K562 (cell line): ENCODE measurements around the gene COL23A1. TPM values are rescaled to one million over a fixed set of nuclear protein-coding genes. Genes with fewer than 3 reads are reported as not detected.

ENCODE experiments used
- ATAC-seq: fragments of 200-7000 bp; cut with Tn5 transposase; 3 replicates; pipeline ENCODE4 v1.9.1; 2020; ENCODE audit warnings: moderate library complexity
- BruUV-seq: library from RNA; stranded (reverse); fragments of 400-500 nt; replicated peaks from 2 replicates; lab custom pipeline; 2021; lab: Mats Ljungman, UMichigan
- CTCF ChIA-PET: fragments of 300-600 bp; formaldehyde crosslinking; extraction: SDS; loops from one replicate; lab custom pipeline; 2021; ENCODE audit warnings: low intra/inter-chr PET ratio; lab: Yijun Ruan, JAX
- POLR2A ChIA-PET: fragments of 300-600, 350-650 bp; sonication (Branson Sonifier 250); formaldehyde crosslinking; extraction: SDS; loops from one replicate; lab custom pipeline; 2021; ENCODE audit warnings: antibody characterized with exemption, inconsistent platforms; lab: Yijun Ruan, JAX
- DNase-seq, 4 experiments: peaks; one replicate each; pipeline versions ENCODE4 v3.0.0 to v3.0.0-alpha.2; 2011 to 2018; ENCODE audit warnings: low spot score in 3 of 4, mixed read lengths in 3 of 4; ENCODE audit errors: extremely low read depth in 1 of 4
- FAIRE-seq: peaks from 2 replicates; lab custom pipeline; 2011; peaks lifted over from hg19 to GRCh38; lab: Jason Lieb, UNC
- H2AFZ ChIP-seq: 2 replicates; pipeline ENCODE4 v1.6.0; 2011; ENCODE audit warnings: low read depth, low read length, control low read depth, inconsistent platforms
- H3K27ac ChIP-seq: fragments of 200-600 bp; 3 replicates; pipeline ENCODE4 v1.8.0; 2011; ENCODE audit warnings: low read depth, mild to moderate bottlenecking, control low read depth, inconsistent platforms, low read length, moderate library complexity, mixed read lengths; ENCODE audit errors: extremely low read depth
- H3K27me3 ChIP-seq, 2 experiments: fragments of 300-600 bp in 1 of 2; 2 replicates in 1 of 2; 3 replicates in 1 of 2; pipeline versions ENCODE4 v1.6.0 to v1.8.0; 2011; ENCODE audit warnings: inconsistent platforms in 2 of 2, low read length in 2 of 2, mild to moderate bottlenecking in 1 of 2, mixed read lengths in 1 of 2, moderate library complexity in 1 of 2; ENCODE audit not compliant: control insufficient read depth in 2 of 2, insufficient read depth in 2 of 2
- H3K36me3 ChIP-seq: fragments of 300-600 bp; 3 replicates; pipeline ENCODE4 v1.8.0; 2011; ENCODE audit warnings: mild to moderate bottlenecking, low read length, inconsistent platforms; ENCODE audit not compliant: control insufficient read depth, insufficient read depth
- H3K4me1 ChIP-seq, 2 experiments: fragments of 200-600 bp in 1 of 2; replicated peaks in 1 of 2; 2 replicates in 1 of 2; 3 replicates in 1 of 2; pipeline versions ENCODE4 v1.5.1 to v1.8.0; 2011; ENCODE audit warnings: inconsistent platforms in 2 of 2, low read length in 2 of 2, mild to moderate bottlenecking in 1 of 2, mixed read lengths in 1 of 2, moderate library complexity in 1 of 2; ENCODE audit not compliant: control insufficient read depth in 2 of 2, insufficient read depth in 2 of 2
- H3K4me2 ChIP-seq: 2 replicates; pipeline ENCODE4 v1.6.1; 2011; ENCODE audit warnings: low read length, control low read depth, inconsistent platforms, mixed read lengths; ENCODE audit not compliant: insufficient read depth
- H3K4me3 ChIP-seq: fragments of 200-600 bp; sonication (generic), shearing (Covaris generic); 2 replicates; pipeline ENCODE4 v1.5.1; 2016; ENCODE audit warnings: control low read depth, inconsistent platforms
- H3K79me2 ChIP-seq: fragments of 200-600 bp; 3 replicates; pipeline ENCODE4 v1.8.0; 2011; ENCODE audit warnings: low read length, inconsistent platforms; ENCODE audit not compliant: control insufficient read depth, insufficient read depth
- H3K9ac ChIP-seq, 2 experiments: 2 replicates each; pipeline versions ENCODE4 v1.6.0 to v1.6.1; 2011; ENCODE audit warnings: low read depth in 2 of 2, low read length in 2 of 2, control low read depth in 1 of 2, inconsistent platforms in 1 of 2, mild to moderate bottlenecking in 1 of 2, mixed read lengths in 1 of 2; ENCODE audit not compliant: insufficient read depth in 1 of 2
- H3K9me1 ChIP-seq: one replicate; pipeline ENCODE4 v1.6.0; 2011; ENCODE audit warnings: inconsistent platforms, mild to moderate bottlenecking, low read length, moderate library complexity; ENCODE audit not compliant: control insufficient read depth, insufficient read depth
- H3K9me3 ChIP-seq: replicated peaks from 2 replicates; pipeline ENCODE4 v1.5.1; 2011; ENCODE audit warnings: low read depth, low read length, inconsistent platforms; ENCODE audit not compliant: control insufficient read depth, insufficient read depth
- H4K20me1 ChIP-seq: replicated peaks from 2 replicates; pipeline ENCODE4 v1.6.1; 2011; ENCODE audit warnings: low read length, inconsistent platforms, mixed read lengths; ENCODE audit not compliant: control insufficient read depth, insufficient read depth
- ARID2 ChIP-seq: fragments of 450-650 bp; IDR thresholded peaks from 2 replicates; pipeline ENCODE4 v1.6.1; 2017; ENCODE audit warnings: antibody characterized with exemption, mild to moderate bottlenecking
- CEBPB ChIP-seq: fragments of 450-650 bp; IDR thresholded peaks from 2 replicates; pipeline ENCODE4 v1.6.1; 2016; ENCODE audit warnings: missing genetic modification characterization, missing compliant biosample characterization
- COPS2 ChIP-seq: fragments of 450-650 bp; conservative IDR thresholded peaks from 2 replicates; pipeline ENCODE4 v1.6.1; 2016; ENCODE audit warnings: mild to moderate bottlenecking, moderate library complexity
- E2F4 ChIP-seq: sonication (generic); formaldehyde crosslinking; IDR thresholded peaks from 2 replicates; pipeline ENCODE4 v1.8.0; 2022; ENCODE audit warnings: mild to moderate bottlenecking, low read depth, missing genetic modification reagents
- GTF3C2 ChIP-seq: IDR thresholded peaks from 3 replicates; pipeline ENCODE4 v1.6.1; 2011; ENCODE audit warnings: borderline replicate concordance, mild to moderate bottlenecking, moderate library complexity; ENCODE audit not compliant: insufficient read length; ENCODE audit errors: extremely low read depth
- ZNF124 ChIP-seq: sonication (generic); formaldehyde crosslinking; IDR thresholded peaks from 2 replicates; pipeline ENCODE4 v1.8.1; 2022; ENCODE audit warnings: missing genetic modification reagents
- ZNF699 ChIP-seq: fragments of 250-450 bp; sonication (Bioruptor Pico); IDR thresholded peaks from 2 replicates; pipeline ENCODE4 v1.8.0; 2021; ENCODE audit warnings: mild to moderate bottlenecking, moderate library complexity; ENCODE audit not compliant: insufficient replicate concordance
- ZNF785 ChIP-seq: fragments of 250-450 bp; sonication (Bioruptor Pico); IDR thresholded peaks from 2 replicates; pipeline ENCODE4 v1.4.0; 2020; ENCODE audit warnings: mild to moderate bottlenecking
- WGBS: fragments of 100-300 bp; shearing (Covaris generic); methylation state at CpG from one replicate; pipeline ENCODE4 v1.1.6; 2016; ENCODE audit warnings: low coverage, mixed read lengths; ENCODE audit not compliant: insufficient coverage; ENCODE audit errors: missing lambda C conversion rate; 5-methylcytosine and 5-hydroxymethylcytosine counted together
- in situ Hi-C: fragments of 300-500 bp; cut with MboI; formaldehyde crosslinking; loops from 4 replicates; pipeline ENCODE4 v1.15.0; 2018; ENCODE audit warnings: inconsistent platforms, mixed read lengths
- intact Hi-C: fragments of 100-400 bp; cut with micrococcal nuclease; formaldehyde crosslinking; loops from 2 replicates; pipeline ENCODE4 v1.14.2; 2022
- polyA plus RNA-seq, 8 experiments: library from polyadenylated mRNA; depleted of rRNA in 4 of 8; stranded (reverse) in 5 of 8; unstranded in 3 of 8; fragments of >200 nt; fragmentation: Nextera tagmentation in 2 of 8; fragmentation: Illumina TruSeq in 1 of 8; extraction: Ambion mirVana in 2 of 8; extraction: Trizol in 1 of 8; gene quantifications; 2 replicates each; pipeline versions ENCODE4 v1.2.1 to v1.2.3, GENCODE V29; 2011 to 2014; ENCODE audit warnings: inconsistent platforms in 1 of 8, missing spikeins in 1 of 8
- total RNA-seq, 7 experiments: library from RNA; depleted of rRNA in 6 of 7; stranded (reverse); fragments of >200 nt in 6 of 7; fragmentation: Illumina TruSeq in 2 of 7; extraction: Trizol in 2 of 7; gene quantifications; 2 replicates each; pipeline versions ENCODE4 v1.2.1 to v1.2.3, GENCODE V29; 2011 to 2021; ENCODE audit warnings: low replicate concordance in 1 of 7

Gene COL23A1
- total and polyA plus RNA-seq, 9 of the 15 experiments (the other 6 are each of a cell fraction or from before 2014, with no cell fraction given) = 0.09 TPM; not detected in 8

GRCh38 chr5:178252258-178252657, 337.9 kb downstream of the COL23A1 start (continued):
- TF ChIP-seq GTF3C2 = no peak

- no peak for FAIRE-seq
- Histone ChIP-seq H3K27me3 (peaks cover 16 to 62% of the 10 kb centered on the region in 2 experiments; a peak in 3 of 5 replicates), H3K27ac (no peak overlapping the region), H3K4me1 (peaks cover 0 to 9% of the 10 kb centered on the region in 2 experiments; a peak in 2 of 5 replicates), H3K4me2 (no peak overlapping the region), H3K9me3 (no peaks in the 10 kb centered on the region), H4K20me1 (no peaks in the 10 kb centered on the region), H3K9me1 (no peaks in the 10 kb centered on the region), H3K9ac (no peak overlapping the region), H3K36me3 (no peaks in the 10 kb centered on the region), H3K4me3 (no peak overlapping the region), H2AFZ (no peak overlapping the region), H3K79me2 (no peaks in the 10 kb centered on the region)
- no peak for TF ChIP-seq E2F4
- TF ChIP-seq ZNF785 (CRISPR knock-in tag) = no peak
- no peak for TF ChIP-seq ZNF124 (CRISPR knock-in tag)
- no peak for TF ChIP-seq CEBPB (tag)
- no peak for TF ChIP-seq ARID2
- TF ChIP-seq ZNF699 (CRISPR knock-in tag) = no peak
- no peak for TF ChIP-seq COPS2
- no TSS peak for BruUV-seq
- ChIA-PET POLR2A (interaction anchor here (0.9 to 1.7 kb wide), 3 partner anchors 8 to 67 kb away, joined by 3 to 5 read pairs (median 3); no protein-coding TSS in a partner anchor), CTCF (no interaction called here)
- 5% methylated on average over 6 of the region's 6 CpGs for WGBS
- ATAC-seq = no peak
- intact Hi-C loops (no loop called here), in situ Hi-C loops (no loop called here)
- no peak for DNase-seq
Observed at GRCh38 chr5:178250263-178250662, 339.9 kb downstream of the COL23A1 start.
